BLaER1 (cell line): ENCODE results near the gene WDR35.
"Not testable (repeated sequence)": the region's sequence is repeated elsewhere in the genome, so short reads cannot be mapped to it uniquely, and the experiment has no call there.

Source experiments
- H3K27ac ChIP-seq: shearing (Covaris generic); formaldehyde crosslinking; 2 replicates; pipeline ENCODE4 v1.8.1; 2022
- H3K27me3 ChIP-seq: shearing (Covaris generic); formaldehyde crosslinking; 2 replicates; pipeline ENCODE4 v1.8.1; 2022
- H3K36me3 ChIP-seq: shearing (Covaris generic); formaldehyde crosslinking; 2 replicates; pipeline ENCODE4 v1.8.1; 2022
- H3K4me1 ChIP-seq: shearing (Covaris generic); formaldehyde crosslinking; 2 replicates; pipeline ENCODE4 v1.8.1; 2022
- H3K4me2 ChIP-seq: shearing (Covaris generic); formaldehyde crosslinking; 2 replicates; pipeline ENCODE4 v1.8.1; 2022
- H3K4me3 ChIP-seq: shearing (Covaris generic); formaldehyde crosslinking; 2 replicates; pipeline ENCODE4 v1.8.1; 2022
- H3K9ac ChIP-seq: shearing (Covaris generic); formaldehyde crosslinking; 2 replicates; pipeline ENCODE4 v1.8.1; 2022
- H3K9me3 ChIP-seq: shearing (Covaris generic); formaldehyde crosslinking; 2 replicates; pipeline ENCODE4 v1.8.1; 2022
- H4K20me1 ChIP-seq: shearing (Covaris generic); formaldehyde crosslinking; 2 replicates; pipeline ENCODE4 v1.8.1; 2022
- Cebpa-rat ChIP-seq: shearing (Covaris generic); IDR thresholded peaks from 2 replicates; pipeline ENCODE4 v1.8.1; 2022

WDR35 gene

GRCh38 chr2:19944205-19944845, 45.6 kb downstream of the WDR35 start:
- Histone ChIP-seq H4K20me1 (no peaks in the 10 kb centered on the region), H3K27me3 (no peaks in the 10 kb centered on the region), H3K4me3 (no peak overlapping the region), H3K4me1 (no peaks in the 10 kb centered on the region), H3K9ac (no peak overlapping the region), H3K27ac (no peak overlapping the region), H3K4me2 (no peak overlapping the region), H3K36me3 (no peaks in the 10 kb centered on the region), H3K9me3 (no peaks in the 10 kb centered on the region)
- TF ChIP-seq Cebpa-rat = no peak

GRCh38 chr2:19943189-19943588, 46.7 kb downstream of the WDR35 start:
- no peak overlapping the region for H3K9ac ChIP-seq
- no peak overlapping the region for H3K4me3 ChIP-seq
- H3K9me3 ChIP-seq = no peaks in the 10 kb centered on the region
- no peaks in the 10 kb centered on the region for H3K27me3 ChIP-seq
- no peak for TF ChIP-seq Cebpa-rat
- H3K4me2 ChIP-seq = no peak overlapping the region
- H4K20me1 ChIP-seq = no peaks in the 10 kb centered on the region
- H3K36me3 ChIP-seq = no peaks in the 10 kb centered on the region
- H3K4me1 ChIP-seq = no peaks in the 10 kb centered on the region
- H3K27ac ChIP-seq = no peak overlapping the region

- TF ChIP-seq Cebpa-rat = no peak
- no peak overlapping the region for H3K4me3 ChIP-seq
Measured at GRCh38 chr2:19942199-19942598, 47.7 kb downstream of the WDR35 start.

GRCh38 chr2:19937004-19937403, 52.9 kb downstream of the WDR35 start:
- H3K27me3 ChIP-seq = no peaks in the 10 kb centered on the region
- H3K36me3 ChIP-seq = no peaks in the 10 kb centered on the region
- no peaks in the 10 kb centered on the region for H3K4me1 ChIP-seq
- no peak for TF ChIP-seq Cebpa-rat
- no peak overlapping the region for H3K27ac ChIP-seq
- H3K9ac ChIP-seq = no peak overlapping the region
- no peaks in the 10 kb centered on the region for H3K9me3 ChIP-seq
- H3K4me3 ChIP-seq = no peak overlapping the region
- H4K20me1 ChIP-seq = no peaks in the 10 kb centered on the region
- no peak overlapping the region for H3K4me2 ChIP-seq

More at GRCh38 chr2:19942199-19942598, 47.7 kb downstream of the WDR35 start:
- Histone ChIP-seq H3K36me3 (no peaks in the 10 kb centered on the region), H4K20me1 (no peaks in the 10 kb centered on the region), H3K9me3 (no peaks in the 10 kb centered on the region), H3K27me3 (no peaks in the 10 kb centered on the region), H3K27ac (no peak overlapping the region), H3K9ac (no peak overlapping the region), H3K4me2 (no peak overlapping the region), H3K4me1 (no peaks in the 10 kb centered on the region)

GRCh38 chr2:19936203-19936602, 53.7 kb downstream of the WDR35 start:
- H3K27ac ChIP-seq = no peak overlapping the region
- H3K27me3 ChIP-seq = no peaks in the 10 kb centered on the region
- no peak overlapping the region for H3K4me2 ChIP-seq
- no peaks in the 10 kb centered on the region for H3K36me3 ChIP-seq
- H4K20me1 ChIP-seq = no peaks in the 10 kb centered on the region
- no peak overlapping the region for H3K4me3 ChIP-seq
- no peak for TF ChIP-seq Cebpa-rat
- H3K4me1 ChIP-seq = no peaks in the 10 kb centered on the region
- no peaks in the 10 kb centered on the region for H3K9me3 ChIP-seq
- no peak overlapping the region for H3K9ac ChIP-seq

GRCh38 chr2:19933351-19933981, 56.4 kb downstream of the WDR35 start:
- Histone ChIP-seq H3K27ac (no peak overlapping the region), H3K4me3 (no peak overlapping the region), H3K36me3 (no peaks in the 10 kb centered on the region)

GRCh38 chr2:19932928-19933327, 57.0 kb downstream of the WDR35 start:
- Histone ChIP-seq H3K4me3 (no peak overlapping the region), H3K27ac (no peak overlapping the region), H3K4me1 (no peaks in the 10 kb centered on the region), H3K4me2 (no peak overlapping the region), H3K9ac (no peak overlapping the region), H4K20me1 (no peaks in the 10 kb centered on the region), H3K27me3 (no peaks in the 10 kb centered on the region), H3K9me3 (peaks cover 15% of the 10 kb centered on the region), H3K36me3 (no peaks in the 10 kb centered on the region)
- TF ChIP-seq Cebpa-rat = no peak

More at GRCh38 chr2:19933351-19933981, 56.4 kb downstream of the WDR35 start:
- Histone ChIP-seq H3K27me3 (no peaks in the 10 kb centered on the region), H4K20me1 (no peaks in the 10 kb centered on the region), H3K9me3 (peaks cover 10% of the 10 kb centered on the region), H3K4me1 (no peaks in the 10 kb centered on the region), H3K9ac (no peak overlapping the region), H3K4me2 (no peak overlapping the region)
- TF ChIP-seq Cebpa-rat = no peak

GRCh38 chr2:19929226-19929625, 60.7 kb downstream of the WDR35 start:
- no peak overlapping the region for H3K9ac ChIP-seq
- no peak overlapping the region for H3K4me2 ChIP-seq
- no peaks in the 10 kb centered on the region for H3K27me3 ChIP-seq
- H3K9me3 ChIP-seq = peaks cover 39% of the 10 kb centered on the region
- H3K36me3 ChIP-seq = no peaks in the 10 kb centered on the region
- no peaks in the 10 kb centered on the region for H4K20me1 ChIP-seq
- H3K4me3 ChIP-seq = no peak overlapping the region
- TF ChIP-seq Cebpa-rat = no peak
- no peak overlapping the region for H3K27ac ChIP-seq
- H3K4me1 ChIP-seq = no peaks in the 10 kb centered on the region

GRCh38 chr2:19927816-19928215, 62.1 kb downstream of the WDR35 start:
- not testable (repeated sequence) for H3K4me1 ChIP-seq, H3K27me3 ChIP-seq, H3K4me3 ChIP-seq, H3K27ac ChIP-seq, H3K36me3 ChIP-seq, H4K20me1 ChIP-seq, H3K9ac ChIP-seq, H3K4me2 ChIP-seq
- H3K9me3 ChIP-seq = peaks cover 39% of the 10 kb centered on the region

- H3K9ac ChIP-seq, H3K4me2 ChIP-seq, H3K4me1 ChIP-seq, H4K20me1 ChIP-seq, H3K36me3 ChIP-seq, H3K27ac ChIP-seq, H3K4me3 ChIP-seq, H3K27me3 ChIP-seq: not testable (repeated sequence)
- peaks cover 39% of the 10 kb centered on the region for H3K9me3 ChIP-seq
Measured at GRCh38 chr2:19924526-19924925, 65.4 kb downstream of the WDR35 start.

GRCh38 chr2:19922188-19922587, 67.7 kb downstream of the WDR35 start:
- not testable (repeated sequence) for H3K4me2 ChIP-seq, H4K20me1 ChIP-seq

More at GRCh38 chr2:19922188-19922587, 67.7 kb downstream of the WDR35 start:
- H3K36me3 ChIP-seq, H3K4me1 ChIP-seq, H3K27me3 ChIP-seq, H3K9ac ChIP-seq, H3K27ac ChIP-seq, H3K4me3 ChIP-seq: not testable (repeated sequence)
- peaks cover 16% of the 10 kb centered on the region for H3K9me3 ChIP-seq
